H1 (cell line): ENCODE data around the gene CTU1. TPM values are rescaled to one million over a fixed set of nuclear protein-coding genes. Genes with fewer than 3 reads are reported as not detected.

ENCODE experiments used
- BACH1 ChIP-seq: IDR thresholded peaks from 2 replicates; pipeline ENCODE4 v1.6.1; 2012; ENCODE audit warnings: low read length, improper control_type of control experiment
- CBX5 ChIP-seq: fragments of 300-800, 300-1000 bp; sonication (generic); IDR thresholded peaks from 2 replicates; pipeline ENCODE4 v1.7.1; 2016; ENCODE audit warnings: antibody characterized with exemption, low read length, low read depth
- CHD7 ChIP-seq: fragments of 300-600 bp; sonication (generic); IDR thresholded peaks from 2 replicates; pipeline ENCODE4 v1.7.1; 2012; ENCODE audit warnings: low read length, moderate library complexity, mild to moderate bottlenecking, inconsistent platforms; ENCODE audit not compliant: insufficient replicate concordance
- EGR1 ChIP-seq: IDR thresholded peaks from 2 replicates; pipeline ENCODE4 v1.6.1; 2011; ENCODE audit warnings: low read depth, low read length, borderline replicate concordance
- EP300 ChIP-seq, 2 experiments: IDR thresholded peaks; 1 replicate in 1 of 2; 2 replicates in 1 of 2; pipeline ENCODE4 v1.6.1; 2011 to 2012; ENCODE audit warnings: low read depth in 2 of 2, low read length in 2 of 2, mild to moderate bottlenecking in 2 of 2, borderline replicate concordance in 1 of 2, inconsistent platforms in 1 of 2, moderate library complexity in 1 of 2
- JUND ChIP-seq: IDR thresholded peaks from 2 replicates; pipeline ENCODE4 v1.6.1; 2011; ENCODE audit warnings: mild to moderate bottlenecking, improper control_type of control experiment, low read length
- POLR2A ChIP-seq, 2 experiments: IDR thresholded peaks; 1 replicate in 1 of 2; 2 replicates in 1 of 2; pipeline ENCODE4 v1.6.1; 2011; ENCODE audit warnings: low read depth in 2 of 2, low read length in 2 of 2, mild to moderate bottlenecking in 2 of 2; ENCODE audit errors: control extremely low read depth in 1 of 2
- RFX5 ChIP-seq: IDR thresholded peaks from 2 replicates; pipeline ENCODE4 v1.6.1; 2011; ENCODE audit warnings: low read depth, low read length, improper control_type of control experiment, borderline replicate concordance
- TEAD4 ChIP-seq: IDR thresholded peaks from 2 replicates; pipeline ENCODE4 v1.6.1; 2012; ENCODE audit warnings: low read depth, low read length, inconsistent platforms, mixed read lengths
- polyA plus RNA-seq, 7 experiments: library from polyadenylated mRNA; depleted of rRNA in 3 of 7; stranded (reverse) in 5 of 7; unstranded in 2 of 7; fragments of >200 nt in 5 of 7; fragments of 200-250 nt in 2 of 7; gene quantifications; 1 replicate in 5 of 7; 2 replicates in 1 of 7; 4 replicates in 1 of 7; pipeline versions ENCODE4 v1.2.1 to v1.2.3, GENCODE V29; 2011 to 2013; ENCODE audit warnings: missing spikeins in 2 of 7, mixed read lengths in 2 of 7
- total RNA-seq: library from RNA; stranded (reverse); fragmentation: NEBNext Ultra II Directional; extraction: Animal tissue kit (Norgen Biotek cat#: 25700); gene quantifications from 2 replicates; pipeline ENCODE4 v1.2.1, GENCODE V29; 2021
- TF ChIP-seq, protein P1 (sequence below): IDR thresholded peaks from 2 replicates; pipeline ENCODE4 v1.6.1; 2011; ENCODE audit warnings: low read length, improper control_type of control experiment
- TF ChIP-seq, protein P2 (sequence below): IDR thresholded peaks from 2 replicates; pipeline ENCODE4 v1.6.1; 2012; ENCODE audit warnings: inconsistent platforms

The CTU1 gene
- total and polyA plus RNA-seq, 2 of the 8 experiments (the other 6 are each of a cell fraction or from before 2014, with no cell fraction given), result 4.6 to 7.2 TPM

DNA sequence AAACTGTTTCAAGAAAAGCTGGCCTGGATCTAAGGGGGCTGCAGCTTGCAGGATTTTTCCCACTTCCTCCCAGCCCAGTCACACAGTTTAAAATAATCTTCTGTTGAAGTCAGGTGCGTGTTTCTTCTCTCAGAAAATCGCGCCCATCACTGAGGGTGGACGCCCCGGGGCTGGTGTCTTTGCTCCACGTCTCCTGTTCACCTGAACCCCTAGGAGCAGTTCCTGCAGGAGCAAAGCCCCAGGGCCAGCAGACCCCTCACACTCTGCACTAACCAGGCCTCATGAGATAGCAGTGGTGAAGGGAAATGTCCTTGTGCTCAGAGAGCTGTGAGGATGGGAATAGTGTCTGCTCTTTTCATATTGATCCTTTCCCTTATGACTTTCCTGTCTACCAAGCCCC, 33.0 kb upstream of the CTU1 start (continued):
- TF ChIP-seq CHD7 (no peak), EGR1 (no peak), POLR2A (IDR thresholded peaks at IDR 0.05; ENCODE audit: control extremely low read depth in 1 of 2, low read depth in 2 of 2, low read length in 2 of 2) (no peak), BACH1 (no peak), JUND (no peak), RFX5 (no peak), TEAD4 (no peak), EP300 (IDR thresholded peaks at IDR 0.05; ENCODE audit: borderline replicate concordance in 1 of 2, low read depth in 2 of 2, low read length in 2 of 2) (no peak), CBX5 (no peak)
- TF ChIP-seq, protein P1, sequence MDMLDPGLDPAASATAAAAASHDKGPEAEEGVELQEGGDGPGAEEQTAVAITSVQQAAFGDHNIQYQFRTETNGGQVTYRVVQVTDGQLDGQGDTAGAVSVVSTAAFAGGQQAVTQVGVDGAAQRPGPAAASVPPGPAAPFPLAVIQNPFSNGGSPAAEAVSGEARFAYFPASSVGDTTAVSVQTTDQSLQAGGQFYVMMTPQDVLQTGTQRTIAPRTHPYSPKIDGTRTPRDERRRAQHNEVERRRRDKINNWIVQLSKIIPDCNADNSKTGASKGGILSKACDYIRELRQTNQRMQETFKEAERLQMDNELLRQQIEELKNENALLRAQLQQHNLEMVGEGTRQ, result no peak
- TF ChIP-seq, protein P2, sequence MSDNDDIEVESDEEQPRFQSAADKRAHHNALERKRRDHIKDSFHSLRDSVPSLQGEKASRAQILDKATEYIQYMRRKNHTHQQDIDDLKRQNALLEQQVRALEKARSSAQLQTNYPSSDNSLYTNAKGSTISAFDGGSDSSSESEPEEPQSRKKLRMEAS, result no peak
